Midbrain (tissue), 1 donor: ENCODE data around the gene PRDM7.
"Not testable (repeated sequence)": the region's sequence is repeated elsewhere in the genome, so short reads cannot be mapped to it uniquely, and the experiment has no call there.

Source experiments
- DNase-seq: peaks from one replicate; lab custom pipeline; 2025; lab: John Stamatoyannopoulos, UW

PRDM7 gene

GRCh38 chr16:90077240-90077756 is at the start of gene PRDM7:
Gene PRDM7, minus strand, starts transcription at chr16:90077331. Its CDS starts 1,421 bp downstream, at chr16:90075910.
- DNase-seq, result peak; percentile 93

GRCh38 chr16:90121846-90122245 is 44.7 kb upstream of the PRDM7 start:
- not testable (repeated sequence) for DNase-seq

GRCh38 chr16:90107617-90108016 is 30.5 kb upstream of the PRDM7 start:
- DNase-seq, result not testable (repeated sequence)

- DNase-seq, result not testable (repeated sequence)
These were observed 29.9 kb upstream of the PRDM7 start for GRCh38 chr16:90107060-90107459.

GRCh38 chr16:90106271-90106670 is 29.1 kb upstream of the PRDM7 start:
- DNase-seq, result not testable (repeated sequence)

GRCh38 chr16:90104725-90105124 is 27.6 kb upstream of the PRDM7 start:
- DNase-seq, result not testable (repeated sequence)

- DNase-seq, result not testable (repeated sequence)
These were observed 25.2 kb upstream of the PRDM7 start for GRCh38 chr16:90102086-90102884.

- DNase-seq, result not testable (repeated sequence)
These were observed 24.2 kb upstream of the PRDM7 start for GRCh38 chr16:90101332-90101731.

- not testable (repeated sequence) for DNase-seq
These were observed 23.7 kb upstream of the PRDM7 start for GRCh38 chr16:90100790-90101189.

- not testable (repeated sequence) for DNase-seq
These were observed 23.1 kb upstream of the PRDM7 start for GRCh38 chr16:90100229-90100628.

GRCh38 chr16:90098936-90099335 is 21.8 kb upstream of the PRDM7 start:
- not testable (repeated sequence) for DNase-seq

- DNase-seq, result not testable (repeated sequence)
These were observed 20.0 kb upstream of the PRDM7 start for GRCh38 chr16:90097010-90097684.

GRCh38 chr16:90094791-90095190 is 17.7 kb upstream of the PRDM7 start:
- DNase-seq, result not testable (repeated sequence)

GRCh38 chr16:90094296-90094695 is 17.2 kb upstream of the PRDM7 start:
- not testable (repeated sequence) for DNase-seq

- DNase-seq, result not testable (repeated sequence)
These were observed 16.7 kb upstream of the PRDM7 start for GRCh38 chr16:90093799-90094198.

GRCh38 chr16:90092781-90093180 is 15.7 kb upstream of the PRDM7 start:
- not testable (repeated sequence) for DNase-seq

GRCh38 chr16:90084215-90084950 is 7.3 kb upstream of the PRDM7 start:
- DNase-seq, result no peak

- DNase-seq, result no peak
These were observed 6.0 kb upstream of the PRDM7 start for GRCh38 chr16:90083139-90083538.

- no peak for DNase-seq
These were observed 4.5 kb upstream of the PRDM7 start for GRCh38 chr16:90081606-90081970.

GRCh38 chr16:90078579-90078895 is 1.4 kb upstream of the PRDM7 start:
- DNase-seq, result no peak

- peak; percentile 25 for DNase-seq
These were observed 837 bp upstream of the PRDM7 start for GRCh38 chr16:90077757-90078578.
